H4 (cell line): ENCODE data around the gene KCNAB1. TPM values are rescaled to one million over a fixed set of nuclear protein-coding genes. Genes with fewer than 3 reads are reported as not detected.
"Not testable (repeated sequence)": the region's sequence is repeated elsewhere in the genome, so short reads cannot be mapped to it uniquely, and the experiment has no call there.

ENCODE experiments used
- DNase-seq: peaks from one replicate; pipeline ENCODE4 v3.0.0-alpha.2; 2015; ENCODE audit warnings: low spot score
- total RNA-seq: library from RNA; depleted of rRNA; stranded (reverse); fragments of >200 nt; shearing (Covaris generic); gene quantifications from 2 replicates; pipeline ENCODE4 v1.2.3, GENCODE V29; 2014; rRNA removed

The KCNAB1 gene
- total RNA-seq, 1 experiment from 2014 or later, result 0.33 TPM

DNA sequence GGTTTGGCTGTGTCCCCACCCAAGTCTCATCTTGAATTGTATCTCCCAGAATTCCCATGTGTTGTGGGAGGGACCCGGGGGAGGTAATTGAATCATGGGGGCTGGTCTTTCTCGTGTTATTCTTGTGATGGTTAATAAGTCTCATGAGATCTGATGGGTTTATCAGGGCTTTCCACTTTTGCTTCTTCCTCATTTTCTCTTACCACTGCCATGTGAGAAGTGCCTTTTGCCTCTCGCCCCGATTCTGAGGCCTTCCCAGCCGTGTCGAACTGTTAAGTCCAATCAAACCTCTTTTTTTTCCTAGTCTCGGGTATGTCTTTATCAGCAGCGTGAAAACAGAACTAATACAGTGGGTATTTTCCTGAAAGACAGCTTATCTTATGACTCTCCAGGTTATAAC, 448.6 kb downstream of the KCNAB1 start:
- DNase-seq, result not testable (repeated sequence)

DNA sequence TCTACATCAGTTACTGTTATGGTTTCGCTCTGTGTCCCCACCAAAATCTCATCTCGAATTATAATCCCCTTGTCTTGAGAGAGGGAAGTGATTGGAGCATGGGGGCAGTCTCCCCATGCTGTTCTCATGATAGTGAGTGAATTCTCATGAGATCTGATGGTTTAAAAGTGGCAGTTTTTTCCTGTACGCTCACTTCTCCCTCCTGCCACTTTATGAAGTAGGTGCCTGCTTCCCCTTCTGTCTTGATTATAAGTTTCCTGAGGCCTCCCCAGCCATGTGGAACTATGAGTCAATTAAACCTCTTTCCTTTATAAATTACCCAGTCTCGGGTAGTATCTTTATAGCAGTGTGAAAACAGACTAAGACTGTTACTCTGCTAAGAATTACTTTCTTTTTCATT, 449.5 kb downstream of the KCNAB1 start:
- not testable (repeated sequence) for DNase-seq

DNA sequence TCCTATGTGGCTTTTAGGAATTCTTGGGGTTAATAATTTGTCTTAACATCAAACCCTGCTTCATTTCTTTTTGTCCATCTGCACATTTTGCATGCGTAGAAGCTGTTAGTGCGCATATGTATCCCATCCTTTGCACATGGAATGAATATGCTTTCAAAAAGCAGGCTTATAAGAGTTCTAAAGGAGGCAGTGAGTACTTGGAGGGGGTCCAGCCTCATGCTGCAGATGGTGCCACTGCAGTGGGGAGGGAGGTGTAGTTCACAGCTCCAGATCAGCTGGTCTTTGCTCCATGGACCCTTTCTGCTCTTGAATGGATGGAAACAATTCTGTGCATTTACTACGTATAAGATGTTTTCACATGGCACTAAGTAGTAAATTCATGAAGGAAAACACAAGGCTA, 455.3 kb downstream of the KCNAB1 start:
- no peak for DNase-seq

DNA sequence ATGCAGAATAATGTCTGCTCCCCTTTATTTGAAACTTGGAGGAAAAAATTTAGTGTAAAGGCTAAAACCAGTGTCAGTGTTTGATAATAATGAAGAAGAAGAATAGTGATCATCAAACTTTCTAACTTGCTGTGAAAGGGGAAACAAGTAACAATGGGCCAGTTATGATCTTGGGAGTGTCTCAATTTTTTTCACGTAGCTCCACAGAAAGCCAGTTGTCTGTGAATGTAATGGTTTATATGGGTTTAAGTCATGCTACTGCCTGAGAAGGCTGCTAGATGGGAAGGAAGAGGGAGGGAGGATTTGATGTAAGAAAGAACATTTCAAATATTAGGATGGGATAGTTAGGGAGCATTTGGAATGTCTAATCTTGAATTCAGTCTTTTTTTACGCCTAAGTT, 455.7 kb downstream of the KCNAB1 start:
- DNase-seq, result no peak

DNA sequence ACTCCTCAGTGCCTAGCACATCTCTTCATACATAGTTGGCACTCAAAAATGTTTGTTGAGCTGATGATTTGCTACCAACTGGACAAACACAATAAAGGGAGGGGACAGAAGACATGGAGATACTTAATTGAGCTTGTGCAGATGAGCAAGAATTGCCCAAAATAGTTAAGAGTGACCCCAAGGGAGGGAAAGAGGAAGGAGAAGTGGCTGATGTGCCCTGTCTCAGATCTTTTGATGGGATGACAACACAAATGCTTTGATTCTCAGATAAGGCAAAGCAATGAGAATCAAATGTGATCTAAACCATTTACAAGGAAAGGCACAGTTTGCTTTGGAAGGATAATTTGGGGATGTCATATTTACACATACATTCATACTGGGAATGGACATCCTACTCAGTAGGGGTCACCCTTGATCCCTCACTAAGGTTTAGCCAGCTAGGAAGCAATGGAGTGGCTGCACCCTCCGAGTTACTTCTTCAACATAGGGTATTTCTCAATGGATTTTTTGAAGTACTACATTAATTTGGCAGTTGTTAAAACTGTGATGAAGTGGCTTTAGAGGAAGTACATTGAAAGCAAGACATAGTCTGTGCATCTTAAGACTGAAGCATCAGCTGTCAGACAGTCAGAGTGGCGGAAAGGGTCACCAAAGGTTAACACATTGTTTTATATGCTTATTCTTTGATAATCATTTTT, 456.4 kb downstream of the KCNAB1 start:
- DNase-seq, result no peak

DNA sequence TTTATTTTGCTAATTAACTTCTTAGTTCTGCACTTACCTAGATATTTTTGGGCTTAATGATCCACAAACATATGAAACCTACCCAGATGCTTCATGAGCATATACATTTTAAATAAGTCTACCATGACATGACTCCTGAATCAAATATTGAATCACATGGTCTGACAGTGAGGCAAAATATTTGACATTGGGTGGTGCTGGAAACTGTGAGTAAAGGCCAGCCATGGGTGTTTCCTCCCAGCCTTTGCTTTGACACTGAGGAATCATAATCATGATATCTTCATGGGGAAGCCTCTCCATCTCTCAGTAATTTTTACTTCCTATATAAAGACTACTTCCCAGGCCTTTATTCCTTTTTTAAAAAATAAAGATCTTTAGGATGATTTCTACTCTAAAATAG, 457.4 kb downstream of the KCNAB1 start:
- no peak for DNase-seq

DNA sequence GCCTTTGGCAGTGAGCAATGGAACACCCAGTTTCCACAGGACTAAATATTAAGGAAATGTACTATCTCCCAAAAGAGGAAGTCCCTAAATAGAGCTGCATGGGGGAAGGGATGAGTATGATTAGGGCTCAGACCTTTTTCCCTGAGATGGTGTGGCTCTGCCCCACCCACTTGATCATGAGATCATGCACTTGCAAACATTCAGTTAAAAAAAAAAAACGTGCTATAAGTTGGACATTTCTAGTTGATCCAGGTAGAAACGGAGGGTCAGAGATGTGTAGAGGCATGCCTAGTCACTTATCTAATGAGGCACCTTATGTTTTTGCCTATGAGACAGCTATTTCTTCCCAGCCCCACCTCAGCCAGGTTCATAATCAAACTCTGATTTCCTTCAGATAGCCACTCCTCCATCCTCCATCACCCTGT, 459.1 kb downstream of the KCNAB1 start:
- DNase-seq, result no peak

DNA sequence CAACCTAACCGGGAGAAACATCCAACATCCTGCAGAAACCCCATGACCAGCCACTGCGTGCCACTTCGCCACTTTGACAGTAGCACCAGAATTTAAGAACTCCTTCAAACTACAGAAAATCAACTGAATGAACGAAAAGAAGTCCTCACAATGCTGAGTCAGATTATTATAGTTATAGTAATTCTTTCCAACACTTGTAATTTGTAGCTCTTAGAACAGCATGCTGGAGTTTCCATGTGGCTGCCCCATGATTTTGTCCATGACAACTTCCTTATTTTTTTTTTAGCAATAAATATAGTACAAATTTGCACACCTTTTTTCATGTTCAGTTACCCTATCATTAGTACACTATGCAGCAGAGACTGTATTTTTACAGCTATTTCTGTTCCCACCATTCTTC, 460.7 kb downstream of the KCNAB1 start:
- DNase-seq, result no peak

DNA sequence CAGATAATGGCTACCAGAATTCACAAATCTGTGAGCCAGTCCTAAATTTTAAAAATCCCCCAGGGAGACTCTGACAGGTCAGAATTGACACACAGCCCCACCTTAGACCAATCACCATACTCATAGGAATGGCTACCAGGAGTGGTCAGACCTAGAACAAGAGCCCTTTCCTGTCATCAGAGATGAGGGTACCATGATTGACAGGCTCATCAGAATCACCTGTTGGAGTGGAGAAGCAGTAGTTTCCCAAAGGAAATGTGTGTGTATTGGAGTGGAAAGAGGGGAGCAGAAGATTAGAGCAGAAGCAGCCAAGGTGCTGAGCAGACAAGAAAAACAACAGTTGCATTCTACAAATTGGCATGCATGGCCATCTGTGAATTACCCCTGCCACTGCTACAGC, 461.6 kb downstream of the KCNAB1 start:
- no peak for DNase-seq

DNA sequence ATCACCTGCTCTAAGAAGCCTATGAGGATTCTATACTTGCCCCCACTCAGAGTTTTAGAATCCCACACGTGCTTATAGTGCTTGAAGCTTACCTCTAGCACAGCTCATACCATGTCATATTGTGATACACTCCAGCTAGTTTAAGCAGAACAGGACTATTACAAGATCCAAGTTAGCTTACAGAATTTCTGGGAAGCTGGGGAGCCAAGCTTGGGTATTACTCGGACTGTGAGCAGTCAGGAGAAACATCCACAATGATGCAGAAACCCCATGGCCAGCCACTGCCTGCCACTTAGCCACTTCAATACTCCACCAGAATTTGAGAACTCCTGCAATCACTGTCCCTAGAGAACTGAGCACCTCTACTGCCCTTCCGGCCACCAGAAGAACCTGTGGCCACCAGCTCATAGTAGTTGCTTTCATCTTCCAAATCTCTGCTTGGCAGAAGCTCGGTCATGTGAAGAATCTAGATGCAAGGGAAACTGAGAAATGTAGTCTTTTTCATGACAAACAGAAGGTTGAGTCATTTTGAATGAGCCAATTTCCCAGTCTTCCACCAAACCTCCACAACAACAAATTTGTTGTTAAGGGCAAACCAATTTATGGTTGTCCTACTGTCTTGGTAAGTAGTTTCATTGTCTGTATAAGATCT, 462.3 kb downstream of the KCNAB1 start:
- no peak for DNase-seq

DNA sequence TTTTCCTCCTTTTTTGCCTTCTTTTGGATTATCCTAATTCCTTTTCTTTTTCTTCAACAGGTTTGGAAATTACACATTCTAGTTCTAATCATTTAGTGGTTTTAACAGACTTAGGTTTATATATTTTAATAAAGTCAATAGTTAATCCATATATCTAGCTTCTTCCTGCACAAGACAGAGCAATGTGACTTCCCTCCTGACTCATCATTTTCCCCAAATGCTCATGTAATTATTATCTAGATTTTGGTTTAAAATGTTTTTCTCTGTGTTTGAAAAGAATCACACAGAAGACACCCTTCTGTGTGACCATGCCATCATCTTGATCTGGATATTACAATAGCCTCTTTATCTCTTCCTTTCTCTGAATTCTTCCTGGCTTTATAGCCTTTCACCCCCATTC, 463.1 kb downstream of the KCNAB1 start:
- DNase-seq, result no peak

DNA sequence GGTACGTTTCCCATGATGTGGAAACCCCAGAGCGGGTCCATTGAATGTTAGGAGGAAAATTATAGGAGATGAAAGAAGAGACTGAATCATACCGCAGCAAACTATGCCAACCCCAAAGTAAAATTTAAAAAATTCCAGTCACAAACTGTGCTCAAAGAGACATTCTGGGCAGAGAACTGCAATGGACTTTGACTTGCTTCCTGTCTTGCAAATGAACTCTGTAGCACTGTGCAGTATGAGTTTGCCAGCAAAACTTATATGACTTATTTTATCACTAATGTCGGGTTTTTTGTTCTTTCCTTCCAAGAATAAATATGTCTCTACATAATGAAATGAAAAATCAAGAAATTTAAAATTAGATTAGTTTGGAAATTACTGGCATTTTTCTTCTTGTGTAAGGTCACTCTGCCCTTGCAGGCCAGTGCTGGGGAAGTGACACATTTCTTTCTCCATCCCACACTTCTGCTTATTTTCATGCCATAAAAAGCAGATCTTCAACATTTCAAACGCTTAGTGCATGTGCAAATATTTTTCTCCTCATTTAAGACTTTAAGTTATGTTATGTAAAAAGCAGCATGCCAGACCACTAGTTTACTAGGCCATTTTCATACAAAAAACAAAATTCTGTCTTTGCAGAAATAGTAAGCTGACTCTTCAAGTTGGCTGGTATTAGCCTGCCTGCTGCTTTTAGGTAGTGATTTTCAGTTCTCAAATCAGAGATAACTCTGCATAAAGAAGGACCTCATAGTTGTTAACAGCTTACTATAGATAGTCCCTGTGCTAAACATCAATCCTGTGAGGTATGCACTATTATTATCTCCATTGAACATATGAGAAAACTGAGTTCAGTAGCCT, 466.8 kb downstream of the KCNAB1 start:
- no peak for DNase-seq

DNA sequence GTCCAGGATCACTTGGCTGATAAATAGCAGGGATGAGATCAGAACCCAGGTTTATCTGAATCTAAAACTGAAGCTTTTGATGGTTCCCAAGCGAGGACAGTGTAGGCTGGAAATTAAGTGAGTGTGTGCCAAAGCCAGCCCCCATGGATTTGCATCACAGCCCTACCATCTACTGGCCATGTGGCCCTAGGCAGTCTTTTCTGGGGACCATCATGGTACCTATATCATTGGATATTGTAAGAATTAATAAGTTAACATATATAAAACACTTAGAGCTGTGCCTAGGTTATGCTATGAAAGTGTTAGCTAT, 467.3 kb downstream of the KCNAB1 start:
- DNase-seq, result no peak

Other genes with a start within 250 kb of the KCNAB1 start
- gene GMPS, start 249.9 kb upstream of the KCNAB1 start, total RNA-seq, result 102 and 126 TPM in 2 replicates